Measurements from ENCODE around the gene KLHL30. TPM values are rescaled to one million over a fixed set of nuclear protein-coding genes. Genes with fewer than 3 reads are reported as not detected.

The KLHL30 gene, protein sequence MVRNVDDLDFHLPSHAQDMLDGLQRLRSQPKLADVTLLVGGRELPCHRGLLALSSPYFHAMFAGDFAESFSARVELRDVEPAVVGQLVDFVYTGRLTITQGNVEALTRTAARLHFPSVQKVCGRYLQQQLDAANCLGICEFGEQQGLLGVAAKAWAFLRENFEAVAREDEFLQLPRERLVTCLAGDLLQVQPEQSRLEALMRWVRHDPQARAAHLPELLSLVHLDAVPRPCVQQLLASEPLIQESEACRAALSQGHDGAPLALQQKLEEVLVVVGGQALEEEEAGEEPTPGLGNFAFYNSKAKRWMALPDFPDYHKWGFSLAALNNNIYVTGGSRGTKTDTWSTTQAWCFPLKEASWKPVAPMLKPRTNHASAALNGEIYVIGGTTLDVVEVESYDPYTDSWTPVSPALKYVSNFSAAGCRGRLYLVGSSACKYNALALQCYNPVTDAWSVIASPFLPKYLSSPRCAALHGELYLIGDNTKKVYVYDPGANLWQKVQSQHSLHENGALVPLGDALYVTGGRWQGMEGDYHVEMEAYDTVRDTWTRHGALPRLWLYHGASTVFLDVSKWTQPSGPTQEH
- polyA plus RNA-seq (ENCODE audit: insufficient read length) = 20.7 TPM

DNA sequence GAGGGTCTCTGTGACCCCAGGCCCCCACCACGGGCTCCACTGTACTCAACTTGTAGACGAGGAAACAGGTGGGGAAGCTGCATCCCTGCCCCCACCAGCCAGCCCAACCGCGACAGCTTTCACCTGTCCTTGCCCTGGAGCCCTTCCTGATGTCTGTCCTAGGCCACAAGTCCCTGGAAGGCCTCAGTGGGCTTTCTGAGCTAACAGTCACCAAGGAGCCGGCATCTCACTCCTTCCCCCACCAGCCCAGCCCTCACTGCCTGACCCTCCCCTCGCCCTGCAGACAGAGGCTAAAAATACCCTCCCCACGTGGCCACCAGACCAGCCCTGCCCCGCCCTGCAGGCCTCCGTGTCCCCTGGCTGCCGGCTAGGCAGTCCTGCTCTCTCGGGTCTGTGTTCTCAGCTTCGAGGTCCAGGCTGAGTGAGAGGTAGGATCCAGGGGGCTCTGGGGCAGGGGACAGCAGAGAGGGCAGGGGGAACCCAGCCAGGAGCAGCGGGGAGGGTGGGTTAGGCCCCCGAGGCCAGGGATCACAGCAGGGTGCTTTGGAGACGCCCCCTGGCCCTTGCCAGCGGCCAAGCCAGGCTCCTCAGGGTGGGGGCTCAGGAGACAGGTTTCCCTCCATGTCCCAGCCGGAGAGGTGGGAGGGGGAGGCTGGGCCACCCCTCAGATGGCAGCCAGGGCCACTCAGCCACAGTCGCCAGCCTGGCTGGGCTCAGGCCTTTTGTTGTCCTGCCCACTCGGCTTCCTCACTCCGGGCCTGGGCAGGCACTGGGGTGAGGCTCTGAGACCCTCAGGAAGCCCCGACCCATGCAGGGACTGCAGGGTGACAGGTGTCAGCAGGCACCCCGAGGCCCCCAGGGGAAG lies at the start of gene KLHL30:
Gene KLHL30, plus strand, starts transcription at position 338 of the 865 bp plus-strand sequence. CDS start 2,087 bp downstream, outside the sequence.
- no peak for DNase-seq (ENCODE audit: low read depth)

DNA sequence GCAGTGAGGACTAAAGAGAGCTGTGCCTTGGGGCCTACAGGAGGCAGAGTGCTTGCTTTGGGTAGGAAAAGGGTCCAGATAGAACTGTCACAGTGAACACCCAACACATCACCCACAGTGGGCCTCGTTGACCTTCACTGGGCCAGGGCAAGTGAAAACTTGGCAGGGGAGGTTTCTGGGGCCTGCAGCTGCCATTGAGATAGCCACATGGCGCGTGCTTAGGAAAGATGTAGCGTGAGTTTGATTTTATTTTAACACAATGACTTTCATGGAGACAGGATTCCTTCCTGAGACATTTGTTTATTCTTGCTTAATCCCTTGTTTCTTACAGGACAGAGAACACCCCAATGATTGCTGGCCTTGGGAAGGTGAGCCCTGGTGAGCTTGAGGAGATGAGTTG lies 47.6 kb upstream of the KLHL30 start:
- DNase-seq (ENCODE audit: low read depth) = no peak

- no peak for DNase-seq (ENCODE audit: low read depth)
These were observed 46.9 kb upstream of the KLHL30 start for GRCh38 chr2:238091436-238092060.

- DNase-seq (ENCODE audit: low read depth) = no peak
These were observed 45.9 kb upstream of the KLHL30 start for GRCh38 chr2:238092486-238093035.

- no peak for DNase-seq (ENCODE audit: low read depth)
These were observed 45.0 kb upstream of the KLHL30 start for GRCh38 chr2:238093181-238094140.

- DNase-seq (ENCODE audit: low read depth) = no peak
These were observed 43.9 kb upstream of the KLHL30 start for GRCh38 chr2:238094438-238095022.

DNA sequence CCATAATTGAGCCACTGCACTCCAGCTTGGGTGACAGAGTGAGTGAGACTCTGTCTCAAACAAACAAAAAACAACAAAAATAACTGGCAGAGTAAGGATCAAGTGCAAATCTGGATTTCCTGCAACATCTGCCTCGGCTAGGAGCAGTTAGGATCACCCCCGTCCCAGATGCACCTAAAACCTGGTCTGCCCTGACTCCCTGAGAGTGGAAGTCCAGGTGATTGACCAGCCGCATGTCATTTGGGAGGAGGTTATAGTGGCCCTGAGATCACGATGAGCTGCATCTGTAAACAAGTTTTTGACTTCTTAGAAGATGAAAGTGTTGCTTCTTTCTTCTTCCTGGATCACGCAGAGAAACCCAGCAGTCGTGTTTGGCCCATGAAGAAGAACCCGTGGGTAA lies 43.3 kb upstream of the KLHL30 start:
- DNase-seq (ENCODE audit: low read depth) = no peak

- no peak for DNase-seq (ENCODE audit: low read depth)
These were observed 42.0 kb upstream of the KLHL30 start for GRCh38 chr2:238096311-238097011.

DNA sequence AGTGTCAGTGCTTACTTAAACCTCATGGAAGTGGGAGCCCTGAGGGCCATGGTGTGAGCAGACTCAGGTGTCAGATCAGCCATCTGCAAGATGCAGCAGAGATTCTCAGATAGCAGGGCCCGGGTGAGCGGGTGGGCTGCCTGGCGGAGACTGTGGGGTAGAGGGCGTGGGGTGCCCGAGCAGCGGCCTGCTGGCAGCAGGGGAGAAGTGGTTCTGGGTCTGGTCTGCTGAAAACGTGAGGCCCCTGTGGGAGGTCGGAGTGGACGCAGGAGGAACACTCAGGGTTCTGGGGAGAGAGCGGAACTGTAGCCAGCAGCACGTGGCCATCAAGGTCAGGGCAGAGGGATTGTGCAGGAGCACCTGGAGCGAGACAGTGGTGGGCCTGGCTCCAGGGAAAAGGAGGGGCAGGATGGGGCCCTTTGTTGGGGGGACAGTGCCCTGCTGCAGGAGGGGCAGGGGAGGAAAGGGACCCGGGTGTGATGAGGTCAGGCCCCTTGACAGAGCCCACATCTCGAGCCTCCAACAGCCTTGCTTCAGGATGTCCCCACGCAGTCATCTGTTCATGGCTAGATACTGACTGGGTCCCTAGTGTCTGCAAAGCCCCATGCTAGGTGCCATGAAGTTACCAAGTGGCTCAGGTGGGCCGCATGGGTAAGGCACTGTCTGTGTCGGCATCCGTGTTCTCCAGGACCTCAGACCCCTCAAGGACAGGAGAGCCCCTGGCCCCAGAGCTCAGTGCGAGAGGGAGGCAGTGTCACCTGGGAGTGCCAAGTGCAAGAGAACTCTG lies 41.1 kb upstream of the KLHL30 start:
- no peak for DNase-seq (ENCODE audit: low read depth)

DNA sequence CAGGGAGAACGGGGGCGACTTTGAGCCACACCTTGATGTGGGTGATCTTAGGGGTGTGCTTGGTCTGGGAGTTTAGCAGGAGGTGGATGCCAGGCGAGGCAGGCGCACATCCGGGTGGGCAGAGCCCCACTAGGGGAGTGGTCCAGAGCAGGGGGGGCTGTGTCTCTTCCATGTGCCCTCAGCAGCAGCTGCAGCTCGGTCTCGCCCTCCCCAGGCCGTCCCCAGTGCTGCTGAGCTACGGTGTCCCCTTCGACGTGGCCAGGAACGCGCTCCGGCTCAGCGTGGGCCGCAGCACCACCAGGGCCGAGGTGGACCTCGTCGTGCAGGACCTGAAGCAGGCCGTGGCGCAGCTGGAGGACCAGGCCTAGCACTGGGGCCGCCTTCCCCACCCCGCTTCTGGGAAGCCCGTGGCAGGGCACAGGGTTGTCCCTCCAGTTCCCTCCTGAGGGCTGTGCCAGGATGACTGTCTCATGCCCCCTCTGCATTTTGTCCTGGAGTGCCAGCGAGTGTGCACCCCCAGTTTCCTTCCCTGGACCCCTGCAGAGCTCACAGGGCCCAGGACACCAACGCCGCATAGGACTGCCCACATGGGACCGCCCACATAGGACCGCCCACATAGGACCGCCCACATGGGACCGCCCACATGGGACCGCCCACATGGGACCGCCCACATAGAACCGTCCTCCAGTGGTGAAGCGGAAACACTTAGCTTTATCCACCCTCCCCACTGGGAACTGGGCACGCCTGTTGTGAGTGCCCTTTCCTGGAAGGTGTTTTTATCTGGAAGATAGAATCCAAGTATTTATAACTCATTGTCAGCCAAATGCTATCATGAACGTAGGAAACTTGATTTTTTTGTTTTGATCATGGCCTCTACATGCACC lies 40.2 kb upstream of the KLHL30 start:
- DNase-seq (ENCODE audit: low read depth) = no peak

- DNase-seq (ENCODE audit: low read depth) = no peak
These were observed 39.4 kb upstream of the KLHL30 start for GRCh38 chr2:238098901-238099713.

DNA sequence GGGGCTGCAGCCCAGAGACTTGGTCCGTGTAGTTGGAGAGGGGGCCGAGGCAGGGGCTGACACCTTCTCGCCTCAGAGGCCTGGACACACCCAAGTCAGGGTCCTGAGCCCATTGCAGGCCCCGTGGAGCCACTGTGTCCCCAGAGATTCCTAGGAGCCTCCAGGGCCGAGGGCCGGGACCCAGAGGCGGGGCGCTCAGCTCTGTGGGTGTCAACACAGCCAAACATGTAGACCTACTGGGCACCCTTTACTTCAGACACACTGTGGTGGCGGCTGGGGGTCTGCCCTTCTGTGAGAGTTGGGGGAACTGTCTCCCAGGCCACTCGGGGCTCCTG lies 38.8 kb upstream of the KLHL30 start:
- DNase-seq (ENCODE audit: low read depth) = no peak

DNA sequence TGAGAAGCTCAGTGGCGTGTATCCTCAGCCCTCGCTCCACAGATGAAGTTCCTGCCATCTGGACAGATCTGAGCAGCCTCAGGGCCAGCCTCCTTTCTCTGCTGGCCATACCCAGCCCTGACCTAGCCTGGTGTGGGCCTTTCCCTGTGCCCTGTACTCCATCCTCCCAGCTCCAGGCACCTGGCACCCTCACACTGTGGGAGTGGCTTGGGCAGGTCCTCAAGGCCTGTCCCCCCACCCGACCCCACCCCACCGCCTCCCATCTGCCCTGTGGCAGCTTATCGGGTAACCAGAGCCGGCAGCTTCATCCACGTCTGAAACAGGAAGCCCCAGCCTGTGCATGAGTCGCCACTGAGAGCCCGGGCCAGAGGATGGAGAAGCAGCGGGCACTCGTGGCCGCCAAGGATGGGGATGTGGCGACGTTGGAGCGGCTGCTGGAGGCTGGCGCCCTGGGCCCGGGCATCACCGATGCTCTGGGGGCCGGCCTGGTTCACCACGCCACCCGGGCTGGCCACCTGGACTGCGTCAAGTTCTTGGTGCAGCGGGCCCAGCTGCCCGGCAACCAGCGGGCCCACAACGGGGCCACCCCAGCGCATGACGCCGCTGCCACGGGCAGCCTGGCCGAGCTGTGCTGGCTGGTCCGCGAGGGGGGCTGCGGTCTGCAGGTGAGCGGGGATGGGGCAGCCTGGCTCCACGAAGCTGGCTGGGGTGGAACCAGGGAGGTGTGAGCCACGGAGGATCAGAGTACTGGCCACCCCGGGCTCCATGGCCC lies 38.2 kb upstream of the KLHL30 start, which contains the start of gene ESPNL:
Gene ESPNL, plus strand, starts transcription at position 292 of the 772 bp plus-strand sequence. Its CDS starts 80 bp downstream, at position 372.
- DNase-seq (ENCODE audit: low read depth) = no peak

DNA sequence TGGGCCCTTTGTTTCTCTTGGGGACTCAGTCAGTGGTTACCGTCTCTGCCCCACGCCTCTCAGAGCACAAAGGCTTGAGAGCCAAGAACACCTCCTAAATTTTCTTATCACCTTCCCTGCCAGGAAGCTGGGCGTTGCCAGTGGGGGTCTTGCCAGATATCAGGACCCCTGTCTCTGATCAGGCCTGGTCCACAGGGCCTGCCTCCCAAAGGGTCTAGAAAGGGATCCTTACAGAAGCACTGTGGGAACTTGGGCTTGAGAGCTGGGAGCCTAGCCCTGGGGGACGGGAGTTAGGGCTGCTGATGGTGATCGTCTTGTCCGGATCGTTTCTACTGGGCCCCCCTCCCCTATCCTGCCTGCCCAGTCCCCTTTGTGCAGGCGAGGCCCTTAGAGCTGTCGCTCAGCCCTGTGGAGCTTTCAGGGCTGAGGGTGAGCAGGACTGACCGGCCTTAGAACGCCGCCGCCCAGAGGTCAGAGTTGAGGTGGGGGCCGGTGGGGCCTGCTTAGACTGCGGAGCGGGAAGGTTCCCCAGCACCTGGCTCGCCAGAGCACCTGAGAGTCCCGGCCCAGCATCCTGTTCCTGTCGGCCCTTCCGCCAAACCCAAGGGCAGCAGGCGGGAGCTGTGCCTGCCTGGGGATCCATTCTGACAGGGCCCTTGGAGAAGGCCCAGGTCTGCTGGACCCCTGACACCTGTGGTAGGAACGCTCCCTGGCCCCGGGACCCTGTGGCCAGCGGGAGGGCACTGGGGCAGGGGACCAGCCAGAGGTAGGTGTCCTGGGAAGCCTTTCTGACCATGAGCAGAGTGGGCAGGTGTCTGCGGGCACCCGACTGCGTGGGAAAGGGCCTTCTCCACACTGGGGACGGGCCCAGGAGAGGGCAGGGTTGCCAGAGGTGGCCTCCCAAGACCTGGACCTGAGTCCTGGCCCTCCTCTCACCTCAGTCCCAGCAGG lies 37.4 kb upstream of the KLHL30 start:
- no peak for DNase-seq (ENCODE audit: low read depth)
